Activated CD8-positive, alpha-beta T cell treated with anti-CD3 and anti-CD28 coated beads for 36 hours (primary cell): ENCODE results near the gene FOXP1. TPM values are rescaled to one million over a fixed set of nuclear protein-coding genes. Genes with fewer than 3 reads are reported as not detected.

Experiments used
- ATAC-seq: fragments of 200-7000 bp; cut with Tn5 transposase; one replicate; pipeline ENCODE4 v1.10.0; 2021; ENCODE audit warnings: mild to moderate bottlenecking, moderate library complexity
- CTCF ChIA-PET: fragments of 350-600 bp; sonication (Branson Sonifier 250); formaldehyde crosslinking; loops from one replicate; lab custom pipeline; 2021; ENCODE audit warnings: antibody characterized with exemption; lab: Charles Lee
- POLR2A ChIA-PET: fragments of 350-600 bp; sonication (Branson Sonifier 250); formaldehyde crosslinking; loops from one replicate; lab custom pipeline; 2021; ENCODE audit warnings: antibody characterized with exemption; lab: Charles Lee
- DNase-seq: peaks from one replicate; pipeline ENCODE4 v3.0.0-alpha.2; 2020
- H3K27ac Mint-ChIP-seq: one replicate; pipeline ENCODE4 v1.8.0; 2021; ENCODE audit warnings: mild to moderate bottlenecking, mixed read lengths
- H3K27me3 Mint-ChIP-seq: one replicate; pipeline ENCODE4 v1.8.0; 2021; ENCODE audit warnings: mixed read lengths
- H3K36me3 Mint-ChIP-seq: one replicate; pipeline ENCODE4 v1.8.0; 2021; ENCODE audit warnings: low read depth, mixed read lengths
- H3K4me1 Mint-ChIP-seq: one replicate; pipeline ENCODE4 v1.8.0; 2021; ENCODE audit warnings: low read depth, mixed read lengths
- H3K4me3 Mint-ChIP-seq: one replicate; pipeline ENCODE4 v1.8.0; 2021; ENCODE audit warnings: mild to moderate bottlenecking, moderate library complexity, mixed read lengths
- H3K9me3 Mint-ChIP-seq: one replicate; pipeline ENCODE4 v1.8.0; 2021; ENCODE audit warnings: mixed read lengths
- intact Hi-C: fragments of 100-400 bp; cut with micrococcal nuclease; formaldehyde crosslinking; loops from one replicate; pipeline ENCODE4 v1.10.0; 2022
- total RNA-seq, 2 experiments: library from RNA; stranded (reverse); gene quantifications; one replicate each; pipeline ENCODE4 v1.2.3, GENCODE V29; 2021
- TF ChIP-seq, protein P1 (sequence below): fragments of 200-600 bp; IDR thresholded peaks from one replicate; pipeline ENCODE4 v1.8.0; 2022; ENCODE audit warnings: antibody characterized with exemption, mild to moderate bottlenecking

FOXP1 gene
- total RNA-seq, 2 experiments from 2014 or later, result 145 to 153 TPM

DNA sequence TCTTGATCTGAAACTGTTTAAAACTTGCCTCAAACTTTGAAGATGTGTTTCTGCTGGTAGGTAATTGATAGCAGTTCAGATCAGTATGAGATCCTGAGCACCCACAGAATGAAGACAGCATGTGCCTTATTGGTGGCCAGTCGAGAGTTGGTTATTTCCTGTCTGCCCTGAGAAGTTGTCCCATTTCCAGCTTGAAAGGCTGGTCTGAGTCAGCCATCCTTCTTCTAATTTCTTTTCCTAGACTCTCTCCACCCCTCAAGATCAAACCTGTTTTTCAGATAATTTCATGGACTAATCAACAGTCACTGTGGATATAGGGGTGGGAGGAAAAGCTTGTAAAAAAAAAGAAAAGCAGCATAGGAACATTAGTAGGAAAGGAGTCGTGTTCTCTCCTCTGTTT is 464.4 kb downstream of the FOXP1 start:
- ATAC-seq, result peak; percentile 31
- CTCF ChIA-PET, result interaction anchor here (0.8 to 1.5 kb wide), 3 partner anchors 18 to 146 kb away, joined by 3 to 4 read pairs (median 3); no protein-coding TSS in a partner anchor
- peak overlapping the region; percentile 67 for H3K27ac Mint-ChIP-seq

DNA sequence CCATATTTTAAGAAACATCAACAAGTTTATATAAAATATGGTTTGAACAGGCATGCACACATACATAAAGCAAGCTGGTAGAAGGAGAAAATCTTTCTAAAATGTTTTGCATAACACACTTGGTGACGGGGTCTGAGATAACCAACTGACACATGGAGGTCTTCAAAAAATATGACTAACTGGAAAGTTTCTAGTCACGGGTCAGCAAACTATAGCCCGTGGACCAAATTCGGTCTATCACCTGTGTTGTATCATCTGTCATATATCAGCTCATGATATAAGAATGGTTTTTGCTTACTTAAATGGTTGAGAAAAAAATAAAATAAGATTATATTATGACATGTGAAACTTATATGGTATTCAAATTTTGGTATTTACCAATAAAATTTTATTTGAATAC is 465.1 kb downstream of the FOXP1 start:
- TF ChIP-seq, protein P1, sequence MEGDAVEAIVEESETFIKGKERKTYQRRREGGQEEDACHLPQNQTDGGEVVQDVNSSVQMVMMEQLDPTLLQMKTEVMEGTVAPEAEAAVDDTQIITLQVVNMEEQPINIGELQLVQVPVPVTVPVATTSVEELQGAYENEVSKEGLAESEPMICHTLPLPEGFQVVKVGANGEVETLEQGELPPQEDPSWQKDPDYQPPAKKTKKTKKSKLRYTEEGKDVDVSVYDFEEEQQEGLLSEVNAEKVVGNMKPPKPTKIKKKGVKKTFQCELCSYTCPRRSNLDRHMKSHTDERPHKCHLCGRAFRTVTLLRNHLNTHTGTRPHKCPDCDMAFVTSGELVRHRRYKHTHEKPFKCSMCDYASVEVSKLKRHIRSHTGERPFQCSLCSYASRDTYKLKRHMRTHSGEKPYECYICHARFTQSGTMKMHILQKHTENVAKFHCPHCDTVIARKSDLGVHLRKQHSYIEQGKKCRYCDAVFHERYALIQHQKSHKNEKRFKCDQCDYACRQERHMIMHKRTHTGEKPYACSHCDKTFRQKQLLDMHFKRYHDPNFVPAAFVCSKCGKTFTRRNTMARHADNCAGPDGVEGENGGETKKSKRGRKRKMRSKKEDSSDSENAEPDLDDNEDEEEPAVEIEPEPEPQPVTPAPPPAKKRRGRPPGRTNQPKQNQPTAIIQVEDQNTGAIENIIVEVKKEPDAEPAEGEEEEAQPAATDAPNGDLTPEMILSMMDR, result no peak
- ATAC-seq (no peak), DNase-seq (no peak)
- Mint-ChIP-seq H3K27ac (peak overlapping the region; percentile 82), H3K4me3 (no peak overlapping the region), H3K4me1 (peaks cover 91% of the 10 kb centered on the region), H3K36me3 (peaks cover 57% of the 10 kb centered on the region), H3K27me3 (no peaks in the 10 kb centered on the region), H3K9me3 (no peaks in the 10 kb centered on the region)
- intact Hi-C loops, result no loop called here
- ChIA-PET CTCF (interaction anchor here (0.8 to 1.5 kb wide), 3 partner anchors 17 to 147 kb away, joined by 3 to 4 read pairs (median 3); no protein-coding TSS in a partner anchor), POLR2A (interaction anchor here (0.6 to 1.8 kb wide), 14 partner anchors 11 to 229 kb away, joined by 3 to 5 read pairs (median 3); no protein-coding TSS in a partner anchor)

More for the DNA sequence above, 464.4 kb downstream of the FOXP1 start:
- H3K4me1 Mint-ChIP-seq, result peaks cover 90% of the 10 kb centered on the region
- intact Hi-C loops, result no loop called here
- H3K4me3 Mint-ChIP-seq, result no peak overlapping the region
- peaks cover 54% of the 10 kb centered on the region for H3K36me3 Mint-ChIP-seq
- POLR2A ChIA-PET, result interaction anchor here (0.6 to 1.6 kb wide), 10 partner anchors 9 to 185 kb away, joined by 3 to 5 read pairs (median 3); no protein-coding TSS in a partner anchor
- DNase-seq, result no peak
- TF ChIP-seq, protein P1, result no peak
- no peaks in the 10 kb centered on the region for H3K27me3 Mint-ChIP-seq
- H3K9me3 Mint-ChIP-seq, result no peaks in the 10 kb centered on the region

DNA sequence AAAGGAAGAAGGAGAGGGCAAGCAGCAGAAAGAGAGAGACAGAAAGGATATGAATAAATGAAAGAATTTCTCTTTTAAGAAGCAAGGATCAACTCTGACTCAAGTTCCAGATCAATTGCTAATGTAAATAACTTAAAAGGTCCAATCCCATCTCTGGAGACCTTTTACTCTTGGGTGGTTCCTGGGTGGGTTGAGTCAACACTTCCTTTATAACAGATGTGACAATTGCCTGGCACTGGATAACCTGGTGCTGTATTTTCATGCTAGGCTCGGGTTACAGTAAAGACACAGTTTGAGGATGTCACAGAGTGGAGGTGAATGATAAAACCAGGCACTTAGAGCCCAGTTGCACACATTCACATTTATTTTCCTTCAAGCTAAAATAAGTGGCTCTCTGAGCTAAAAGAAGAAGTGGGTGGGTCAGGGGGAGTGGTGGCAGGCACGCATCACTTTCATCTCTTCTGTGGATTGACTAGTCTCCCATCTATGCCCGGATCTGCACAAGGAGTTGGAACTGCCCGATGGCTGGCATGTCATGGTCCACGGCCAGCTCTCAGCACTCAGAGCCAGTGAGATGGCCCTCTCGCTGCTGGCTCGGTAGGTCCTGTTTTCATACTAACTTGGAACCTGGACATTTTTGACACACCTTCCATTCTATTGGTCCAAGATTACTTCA is 465.8 kb downstream of the FOXP1 start:
- ChIA-PET CTCF (interaction anchor here (1.1 to 1.5 kb wide), 2 partner anchors 17 to 59 kb away, joined by 3 to 4 read pairs; no protein-coding TSS in a partner anchor), POLR2A (interaction anchor here (0.8 to 1.8 kb wide), 8 partner anchors 11 to 186 kb away, joined by 3 to 5 read pairs (median 3); no protein-coding TSS in a partner anchor)
- no peak overlapping the region for H3K4me3 Mint-ChIP-seq
- ATAC-seq (peak; percentile 65), DNase-seq (no peak)
- TF ChIP-seq, protein P1, result no peak
- H3K36me3 Mint-ChIP-seq, result peaks cover 59% of the 10 kb centered on the region
- no peaks in the 10 kb centered on the region for H3K27me3 Mint-ChIP-seq
- H3K9me3 Mint-ChIP-seq, result no peaks in the 10 kb centered on the region
- intact Hi-C loops, result no loop called here
- peaks cover 89% of the 10 kb centered on the region for H3K4me1 Mint-ChIP-seq
- peak overlapping the region; percentile 82 for H3K27ac Mint-ChIP-seq

DNA sequence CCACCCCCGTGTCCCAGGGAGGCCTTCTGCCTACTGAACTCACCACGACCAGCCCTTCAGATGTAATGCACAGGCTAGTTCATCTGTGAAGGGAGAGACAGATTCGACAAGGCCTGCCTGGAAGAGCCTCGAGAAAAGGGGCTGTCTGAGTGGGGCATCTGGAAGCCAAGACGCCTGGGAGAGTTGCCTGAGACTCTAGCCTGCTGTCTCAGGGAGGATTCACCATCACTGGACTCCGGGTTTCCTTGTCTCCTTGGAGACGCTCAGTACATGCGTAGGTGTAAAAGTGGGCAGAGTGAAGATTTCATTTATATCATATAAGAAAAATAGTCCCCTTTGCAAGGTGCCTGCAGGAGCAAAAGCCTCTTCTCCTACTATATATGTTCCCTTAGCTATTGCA is 468.9 kb downstream of the FOXP1 start:
- intact Hi-C loops, result no loop called here
- DNase-seq (no peak), ATAC-seq (no peak)
- Mint-ChIP-seq H3K4me3 (no peak overlapping the region), H3K36me3 (peaks cover 71% of the 10 kb centered on the region), H3K27me3 (no peaks in the 10 kb centered on the region), H3K27ac (peak overlapping the region; percentile 53), H3K4me1 (peaks cover 88% of the 10 kb centered on the region), H3K9me3 (no peaks in the 10 kb centered on the region)
- ChIA-PET CTCF (no interaction called here), POLR2A (no interaction called here)
- TF ChIP-seq, protein P1, result no peak

DNA sequence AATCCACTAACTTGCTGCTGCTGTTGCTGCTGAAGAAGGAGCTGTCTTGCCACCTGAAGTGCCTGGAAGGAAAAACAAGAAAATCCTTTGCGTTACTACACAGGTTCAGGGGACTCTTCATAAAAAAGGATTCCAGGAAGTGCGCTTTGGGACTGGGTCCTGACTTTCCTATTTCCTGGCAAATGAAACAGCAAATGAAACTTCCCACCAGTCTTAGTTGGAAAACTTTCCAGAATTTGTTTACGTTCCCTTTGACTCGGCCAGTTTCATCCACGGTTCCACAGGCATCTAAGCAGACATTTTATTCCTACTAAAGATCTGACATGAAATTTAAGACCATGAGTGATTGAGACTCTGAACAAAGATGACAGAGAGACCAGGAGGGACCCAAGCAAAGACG is 471.0 kb downstream of the FOXP1 start:
- DNase-seq (no peak), ATAC-seq (no peak)
- intact Hi-C loops, result no loop called here
- peaks cover 89% of the 10 kb centered on the region for H3K4me1 Mint-ChIP-seq
- ChIA-PET POLR2A (no interaction called here), CTCF (no interaction called here)
- no peak overlapping the region for H3K4me3 Mint-ChIP-seq
- H3K27me3 Mint-ChIP-seq, result no peaks in the 10 kb centered on the region
- peaks cover 73% of the 10 kb centered on the region for H3K36me3 Mint-ChIP-seq
- TF ChIP-seq, protein P1, result no peak
- no peaks in the 10 kb centered on the region for H3K9me3 Mint-ChIP-seq
- H3K27ac Mint-ChIP-seq, result peak overlapping the region; percentile 75
